Heart left ventricle (tissue), 13 donors: ENCODE measurements around the gene RAB11A.

Experiments
- POLR2A ChIP-seq, 2 donors: fragments of 450-650 bp; IDR thresholded peaks; one replicate each; pipeline ENCODE4 v1.6.1; 2017; ENCODE audit warnings: antibody characterized with exemption in 2 of 2, mild to moderate bottlenecking in 2 of 2, moderate library complexity in 2 of 2
- TF ChIP-seq, protein P1 (sequence below), 12 donors: fragments of 200-600 bp; sonication (generic) in 4 of 12; IDR thresholded peaks; one replicate each; pipeline versions ENCODE4 v1.5.0 to v1.8.0; 2018 to 2022; ENCODE audit warnings: antibody characterized with exemption in 12 of 12, mild to moderate bottlenecking in 5 of 12
- donor health status: ischemic (EF 13 %, LVEDD 7.1; RV severe dilation, severe dysfunction).
- donor health status: DM: no; HTN: yes; CAD: no.
- donor health status: DM: no; HTN: no; CAD: no.
- donor health status: ischemic (EF 25% LVEDD 6.9; RV normal size, moderate dysfunction).
- donor health status: ischemic (EF 25% LVEDD 5.7; RV mildly dilated, moderate dysfunction).
- donor health status: ischemic (EF 35%, LVEDD 5.7; RV mildly dilated, moderate dysfunction).
- donor health status: nonischemic (EF 11% LVEDD 7.7; RV severe dilation, severe dysfunction).
- donor health status: DM: yes; HTN: yes; CAD: no.
- donor health status: PGD.
- donor health status: ischemic (EF 29% LVEDD 5.4; RV normal size, mild dysfunction).
- donor health status: nonischemic (EF 23%, LVEDD 6.1; RV moderate dilation, normal function).

DNA sequence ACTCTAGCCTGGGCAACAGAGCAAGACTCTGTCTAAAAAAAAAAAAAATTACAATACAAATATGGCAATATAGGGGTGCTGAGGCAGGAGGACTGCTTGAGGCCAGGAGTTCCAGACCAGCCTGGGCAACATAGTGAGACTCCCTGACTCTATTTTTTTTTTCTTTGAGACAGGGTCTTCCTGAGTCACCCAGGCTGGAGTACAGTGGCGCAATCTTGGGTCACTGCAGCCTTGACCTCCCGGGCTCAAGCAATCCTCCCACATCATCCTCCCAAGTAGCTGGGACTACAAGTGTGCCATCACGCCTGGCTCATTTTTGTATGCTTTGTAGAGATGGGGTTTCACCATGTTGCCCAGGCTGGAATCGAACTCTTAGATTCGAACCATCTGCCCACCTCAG is 17.3 kb upstream of the RAB11A start:
- TF ChIP-seq POLR2A (IDR thresholded peaks at IDR 0.05): no peak
- TF ChIP-seq, protein P1, sequence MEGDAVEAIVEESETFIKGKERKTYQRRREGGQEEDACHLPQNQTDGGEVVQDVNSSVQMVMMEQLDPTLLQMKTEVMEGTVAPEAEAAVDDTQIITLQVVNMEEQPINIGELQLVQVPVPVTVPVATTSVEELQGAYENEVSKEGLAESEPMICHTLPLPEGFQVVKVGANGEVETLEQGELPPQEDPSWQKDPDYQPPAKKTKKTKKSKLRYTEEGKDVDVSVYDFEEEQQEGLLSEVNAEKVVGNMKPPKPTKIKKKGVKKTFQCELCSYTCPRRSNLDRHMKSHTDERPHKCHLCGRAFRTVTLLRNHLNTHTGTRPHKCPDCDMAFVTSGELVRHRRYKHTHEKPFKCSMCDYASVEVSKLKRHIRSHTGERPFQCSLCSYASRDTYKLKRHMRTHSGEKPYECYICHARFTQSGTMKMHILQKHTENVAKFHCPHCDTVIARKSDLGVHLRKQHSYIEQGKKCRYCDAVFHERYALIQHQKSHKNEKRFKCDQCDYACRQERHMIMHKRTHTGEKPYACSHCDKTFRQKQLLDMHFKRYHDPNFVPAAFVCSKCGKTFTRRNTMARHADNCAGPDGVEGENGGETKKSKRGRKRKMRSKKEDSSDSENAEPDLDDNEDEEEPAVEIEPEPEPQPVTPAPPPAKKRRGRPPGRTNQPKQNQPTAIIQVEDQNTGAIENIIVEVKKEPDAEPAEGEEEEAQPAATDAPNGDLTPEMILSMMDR (IDR thresholded peaks at IDR 0.05): no peak
